Mucosa of rectum (tissue), 2 donors: ENCODE data around the gene MEGF11.

Experiments
- H3K27ac ChIP-seq, 2 donors: one replicate each; pipeline ENCODE4 v1.7.0; 2013; ENCODE audit warnings: inconsistent platforms in 2 of 2, low read depth in 2 of 2, low read length in 2 of 2
- H3K27me3 ChIP-seq, 2 donors: one replicate each; pipeline ENCODE4 v1.7.0; 2013; ENCODE audit warnings: low read length in 2 of 2; ENCODE audit not compliant: control insufficient read depth in 2 of 2, insufficient read depth in 2 of 2
- H3K36me3 ChIP-seq, 2 donors: one replicate each; pipeline ENCODE4 v1.7.0; 2013; ENCODE audit warnings: low read length in 2 of 2; ENCODE audit not compliant: control insufficient read depth in 2 of 2, insufficient read depth in 2 of 2
- H3K4me1 ChIP-seq, 2 donors: one replicate each; pipeline ENCODE4 v1.7.0; 2013; ENCODE audit warnings: low read length in 2 of 2, mild to moderate bottlenecking in 1 of 2; ENCODE audit not compliant: control insufficient read depth in 2 of 2, insufficient read depth in 2 of 2
- H3K4me3 ChIP-seq, 2 donors: one replicate each; pipeline ENCODE4 v1.7.0; 2013; ENCODE audit warnings: low read length in 2 of 2
- H3K9ac ChIP-seq, 2 donors: one replicate each; pipeline ENCODE4 v1.7.0; 2013; ENCODE audit warnings: low read length in 2 of 2, low read depth in 1 of 2, mild to moderate bottlenecking in 1 of 2
- H3K9me3 ChIP-seq, 2 donors: one replicate each; pipeline ENCODE4 v1.7.0; 2013; ENCODE audit warnings: low read length in 2 of 2; ENCODE audit not compliant: control insufficient read depth in 2 of 2
- donor health status: healthy.
- donor health status: Normal muscosa, but diverticular disease.

MEGF11 gene

DNA sequence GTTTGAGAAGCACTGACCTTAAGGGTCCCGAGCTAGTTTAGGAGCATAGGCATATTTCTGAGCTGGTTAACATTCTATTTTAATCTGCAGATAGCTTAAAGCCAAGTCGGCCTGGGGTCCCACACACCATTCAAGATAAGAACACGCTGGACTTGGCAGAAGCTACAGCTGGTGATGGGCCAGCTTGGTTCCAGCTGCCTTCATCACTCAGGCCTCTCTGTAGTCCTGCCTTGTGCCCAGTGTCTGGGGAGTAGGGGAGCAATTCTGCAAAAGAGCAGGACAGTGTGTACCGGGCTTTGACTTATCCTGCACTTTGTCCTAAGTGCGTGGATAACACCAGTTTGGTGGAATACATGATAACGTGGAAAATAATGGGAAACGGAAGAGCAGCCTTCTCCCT is 164.5 kb downstream of the MEGF11 start:
- no peaks in the 10 kb centered on the region for H3K4me1 ChIP-seq
- H3K27ac ChIP-seq: no peak overlapping the region
- H3K36me3 ChIP-seq: no peaks in the 10 kb centered on the region
- no peak overlapping the region for H3K4me3 ChIP-seq
- no peaks in the 10 kb centered on the region for H3K27me3 ChIP-seq
- no peaks in the 10 kb centered on the region for H3K9me3 ChIP-seq
- no peak overlapping the region for H3K9ac ChIP-seq

DNA sequence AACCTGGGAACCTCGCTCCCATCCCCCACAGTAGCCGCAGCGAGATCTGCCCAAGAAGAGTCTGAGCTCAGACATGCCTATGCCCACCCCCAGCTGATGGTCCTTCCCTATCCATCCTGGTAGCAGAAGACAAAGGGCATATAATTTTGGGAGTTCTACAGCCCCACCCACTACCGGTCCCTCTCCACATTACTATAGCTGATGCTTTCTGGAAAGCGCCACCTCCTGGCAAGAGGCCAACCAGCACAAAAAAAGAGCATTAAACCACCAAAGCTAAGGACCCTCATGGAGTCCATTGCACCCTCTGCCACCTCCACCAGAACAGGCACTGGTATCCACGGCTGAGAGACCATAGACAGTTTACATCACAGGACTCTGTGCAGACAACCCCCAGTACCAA is 168.4 kb downstream of the MEGF11 start:
- Histone ChIP-seq H3K9ac (no peak overlapping the region), H3K9me3 (no peaks in the 10 kb centered on the region), H3K4me3 (no peak overlapping the region), H3K27me3 (no peaks in the 10 kb centered on the region), H3K27ac (no peak overlapping the region), H3K4me1 (peaks cover 0 to 2% of the 10 kb centered on the region in 2 donors), H3K36me3 (no peaks in the 10 kb centered on the region)

- H3K9ac ChIP-seq: no peak overlapping the region
- no peaks in the 10 kb centered on the region for H3K36me3 ChIP-seq
- H3K4me3 ChIP-seq: no peak overlapping the region
Observed at GRCh38 chr15:66084704-66085103, 168.8 kb downstream of the MEGF11 start.

DNA sequence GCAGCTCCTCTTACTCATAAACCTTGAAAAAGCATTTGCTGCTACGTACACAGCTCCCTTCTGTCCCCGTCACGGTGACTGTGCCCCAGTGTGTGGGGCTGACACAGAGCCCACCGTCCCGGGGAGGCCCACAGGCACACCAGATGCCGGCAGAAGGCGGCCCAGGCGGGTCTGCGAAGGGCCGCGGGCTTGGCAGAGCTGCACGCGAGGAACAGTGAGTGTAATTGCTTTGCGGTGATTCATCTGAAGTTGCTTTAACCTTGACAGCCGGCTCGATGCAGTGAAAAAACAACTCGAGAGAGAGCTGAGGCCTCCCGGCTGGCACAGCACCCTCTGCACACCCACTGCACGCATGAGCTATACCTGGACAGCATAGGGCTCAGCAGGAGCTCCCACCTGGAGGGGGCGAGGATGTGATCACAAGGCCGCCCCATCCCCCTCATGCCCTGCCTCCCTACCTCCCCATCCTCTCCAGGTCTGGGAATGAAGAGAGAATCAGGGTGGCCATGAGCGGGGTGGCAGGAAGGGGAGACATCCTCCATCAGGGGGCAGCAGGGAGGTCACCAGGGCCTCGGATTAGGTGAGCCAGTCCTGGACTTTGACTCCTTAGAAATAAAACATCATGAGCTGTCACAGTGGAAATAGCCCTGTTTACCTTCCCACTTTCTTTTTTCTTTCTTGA is 172.7 kb downstream of the MEGF11 start:
- peak overlapping the region in 1 of 2 donors; percentile 43 for H3K27ac ChIP-seq

More at GRCh38 chr15:66084704-66085103, 168.8 kb downstream of the MEGF11 start:
- Histone ChIP-seq H3K9me3 (no peaks in the 10 kb centered on the region), H3K27ac (no peak overlapping the region), H3K4me1 (peaks cover 0 to 2% of the 10 kb centered on the region in 2 donors), H3K27me3 (no peaks in the 10 kb centered on the region)

GRCh38 chr15:66078929-66079275 is 174.6 kb downstream of the MEGF11 start:
- Histone ChIP-seq H3K9ac (no peak overlapping the region), H3K36me3 (no peaks in the 10 kb centered on the region), H3K4me1 (peaks cover 0 to 2% of the 10 kb centered on the region in 2 donors), H3K9me3 (no peaks in the 10 kb centered on the region), H3K4me3 (no peak overlapping the region), H3K27me3 (no peaks in the 10 kb centered on the region), H3K27ac (no peak overlapping the region)

More for the DNA sequence above, 172.7 kb downstream of the MEGF11 start:
- no peak overlapping the region for H3K4me3 ChIP-seq
- H3K9ac ChIP-seq: no peak overlapping the region
- no peaks in the 10 kb centered on the region for H3K36me3 ChIP-seq
- no peaks in the 10 kb centered on the region for H3K9me3 ChIP-seq
- peaks cover 0 to 2% of the 10 kb centered on the region in 2 donors for H3K4me1 ChIP-seq
- H3K27me3 ChIP-seq: no peaks in the 10 kb centered on the region

GRCh38 chr15:66078196-66078928 is 175.2 kb downstream of the MEGF11 start:
- Histone ChIP-seq H3K4me3 (no peak overlapping the region), H3K9ac (no peak overlapping the region), H3K27ac (no peak overlapping the region), H3K4me1 (peaks cover 0 to 2% of the 10 kb centered on the region in 2 donors), H3K27me3 (no peaks in the 10 kb centered on the region), H3K9me3 (no peaks in the 10 kb centered on the region), H3K36me3 (no peaks in the 10 kb centered on the region)

DNA sequence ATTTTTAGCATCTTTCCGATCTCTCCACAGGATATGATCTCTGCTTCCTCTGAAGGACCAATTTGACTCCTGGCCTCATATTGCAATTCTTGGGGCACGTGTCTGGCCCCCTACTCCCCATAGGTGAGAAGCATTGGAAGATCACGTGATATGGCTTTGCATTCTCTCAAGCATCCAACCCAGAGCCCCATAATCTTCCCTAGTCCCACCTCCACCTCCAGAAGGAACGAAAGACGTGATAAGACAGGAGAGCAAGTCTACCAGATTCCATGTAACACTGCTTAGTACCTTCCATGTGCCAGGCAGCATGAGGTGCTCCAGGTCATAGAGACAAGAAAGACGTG is 176.3 kb downstream of the MEGF11 start:
- H3K4me3 ChIP-seq: no peak overlapping the region
- no peaks in the 10 kb centered on the region for H3K36me3 ChIP-seq
- H3K9ac ChIP-seq: no peak overlapping the region
- H3K4me1 ChIP-seq: peaks cover 0 to 2% of the 10 kb centered on the region in 2 donors
- H3K27ac ChIP-seq: no peak overlapping the region
- H3K27me3 ChIP-seq: no peaks in the 10 kb centered on the region
- H3K9me3 ChIP-seq: no peaks in the 10 kb centered on the region

- Histone ChIP-seq H3K9ac (no peak overlapping the region), H3K27ac (no peak overlapping the region), H3K27me3 (no peaks in the 10 kb centered on the region), H3K4me3 (no peak overlapping the region), H3K9me3 (no peaks in the 10 kb centered on the region), H3K36me3 (no peaks in the 10 kb centered on the region), H3K4me1 (peaks cover 0 to 2% of the 10 kb centered on the region in 2 donors)
Observed at GRCh38 chr15:66076591-66077319, 176.8 kb downstream of the MEGF11 start.

GRCh38 chr15:66075947-66076346 is 177.6 kb downstream of the MEGF11 start:
- no peak overlapping the region for H3K4me3 ChIP-seq
- no peak overlapping the region for H3K27ac ChIP-seq
- no peaks in the 10 kb centered on the region for H3K36me3 ChIP-seq
- no peaks in the 10 kb centered on the region for H3K9me3 ChIP-seq
- no peak overlapping the region for H3K9ac ChIP-seq
- no peaks in the 10 kb centered on the region for H3K27me3 ChIP-seq
- peaks cover 0 to 2% of the 10 kb centered on the region in 2 donors for H3K4me1 ChIP-seq
